Common myeloid progenitor, CD34-positive (primary cell): ENCODE results near the gene SNPH.

Source experiments
- CTCF ChIA-PET: fragments of 350-600 bp; sonication (Branson Sonifier 250); formaldehyde crosslinking; loops from one replicate; lab custom pipeline; 2021; ENCODE audit warnings: antibody characterized with exemption; lab: Charles Lee
- POLR2A ChIA-PET: fragments of 350-600 bp; sonication (Branson Sonifier 250); formaldehyde crosslinking; loops from one replicate; lab custom pipeline; 2021; ENCODE audit warnings: antibody characterized with exemption; lab: Charles Lee
- DNase-seq, 3 donors: peaks; one replicate each; pipeline versions ENCODE4 v3.0.0 to v3.0.0-alpha.2; 2013
- H3K27ac ChIP-seq, 2 experiments: 1 replicate in 1 of 2; 2 replicates in 1 of 2; pipeline ENCODE4 v1.7.0; 2013; ENCODE audit warnings: inconsistent platforms in 2 of 2, low read length in 2 of 2, mild to moderate bottlenecking in 2 of 2, low read depth in 1 of 2, moderate library complexity in 1 of 2; ENCODE audit not compliant: severe bottlenecking in 2 of 2, insufficient read depth in 1 of 2, poor library complexity in 1 of 2
- H3K27me3 ChIP-seq, 5 experiments: replicated peaks in 2 of 5; 1 replicate in 3 of 5; 2 replicates in 2 of 5; pipeline versions ENCODE4 v1.6.1 to v1.7.0; 2013; ENCODE audit warnings: low read length in 4 of 5, mild to moderate bottlenecking in 2 of 5, moderate library complexity in 2 of 5, inconsistent platforms in 1 of 5; ENCODE audit not compliant: insufficient read depth in 5 of 5, control insufficient read depth in 4 of 5
- H3K36me3 ChIP-seq, 4 experiments: 1 replicate in 2 of 4; 2 replicates in 2 of 4; pipeline versions ENCODE4 v1.6.1 to v1.7.0; 2013; ENCODE audit warnings: low read length in 3 of 4, control low read depth in 1 of 4, mild to moderate bottlenecking in 1 of 4; ENCODE audit not compliant: control insufficient read depth in 4 of 4, insufficient read depth in 4 of 4
- H3K4me1 ChIP-seq, 4 experiments: 1 replicate in 3 of 4; 2 replicates in 1 of 4; pipeline versions ENCODE4 v1.6.1 to v1.7.1; 2013; ENCODE audit warnings: low read length in 3 of 4, mild to moderate bottlenecking in 3 of 4, control low read depth in 1 of 4, inconsistent platforms in 1 of 4, moderate library complexity in 1 of 4; ENCODE audit not compliant: control insufficient read depth in 4 of 4, insufficient read depth in 4 of 4; ENCODE audit errors: control extremely low read depth in 1 of 4
- H3K4me3 ChIP-seq, 7 experiments: 1 replicate in 4 of 7; 2 replicates in 3 of 7; pipeline versions ENCODE4 v1.5.1 to v1.7.0; 2013; ENCODE audit warnings: mild to moderate bottlenecking in 7 of 7, low read length in 6 of 7, moderate library complexity in 6 of 7, inconsistent platforms in 2 of 7, low read depth in 2 of 7, control low read depth in 1 of 7; ENCODE audit not compliant: insufficient read depth in 4 of 7, control insufficient read depth in 1 of 7; ENCODE audit errors: extremely low read depth in 1 of 7
- H3K9me3 ChIP-seq, 5 experiments: 1 replicate in 4 of 5; 2 replicates in 1 of 5; pipeline versions ENCODE4 v1.6.1 to v1.7.1; 2013; ENCODE audit warnings: low read length in 4 of 5, mild to moderate bottlenecking in 2 of 5, inconsistent platforms in 1 of 5, low read depth in 1 of 5, moderate library complexity in 1 of 5; ENCODE audit not compliant: control insufficient read depth in 4 of 5, insufficient read depth in 2 of 5; ENCODE audit errors: control extremely low read depth in 1 of 5
- WGBS: methylation state at CpG from one replicate; pipeline ENCODE4 v1.1.5; 2013; ENCODE audit not compliant: insufficient coverage; 5-methylcytosine and 5-hydroxymethylcytosine counted together

The SNPH gene

GRCh38 chr20:1312308-1312707, 46.2 kb downstream of the SNPH start:
- no peak overlapping the region for H3K4me3 ChIP-seq
- H3K27me3 ChIP-seq = no peaks in the 10 kb centered on the region
- ChIA-PET CTCF (interaction anchor here (0.6 to 2.5 kb wide), 17 partner anchors 10 to 486 kb away, joined by 3 to 37 read pairs (median 4); partner anchors contain the start of gene SNPH), POLR2A (no interaction called here)
- H3K36me3 ChIP-seq = no peaks in the 10 kb centered on the region
- 87% methylated on average over 13 of the region's 20 CpGs for WGBS
- no peak overlapping the region for H3K27ac ChIP-seq
- no peak for DNase-seq
- H3K4me1 ChIP-seq = peaks cover 0 to 8% (median 4%) of the 10 kb centered on the region in 4 experiments
- H3K9me3 ChIP-seq = no peaks in the 10 kb centered on the region

GRCh38 chr20:1312904-1313235, 46.8 kb downstream of the SNPH start:
- ChIA-PET POLR2A (no interaction called here), CTCF (interaction anchor here (0.9 to 2.5 kb wide), 19 partner anchors 8 to 486 kb away, joined by 3 to 37 read pairs (median 4); partner anchors contain the start of gene SNPH)
- Histone ChIP-seq H3K4me1 (peaks cover 0 to 14% (median 4%) of the 10 kb centered on the region in 4 experiments), H3K27ac (no peak overlapping the region), H3K9me3 (no peaks in the 10 kb centered on the region), H3K27me3 (no peaks in the 10 kb centered on the region), H3K36me3 (no peaks in the 10 kb centered on the region), H3K4me3 (no peak overlapping the region)
- 94% methylated on average over 16 of the region's 16 CpGs for WGBS
- no peak for DNase-seq

- no peaks in the 10 kb centered on the region for H3K36me3 ChIP-seq
- 45% methylated on average over 26 of the region's 38 CpGs for WGBS
- H3K4me3 ChIP-seq = peak overlapping the region in 1 of 7 experiments; percentile 40
- CTCF ChIA-PET = interaction anchor here (0.9 to 2.5 kb wide), 17 partner anchors 9 to 485 kb away, joined by 3 to 37 read pairs (median 4); partner anchors contain the start of gene SNPH
- no peaks in the 10 kb centered on the region for H3K9me3 ChIP-seq
- H3K27me3 ChIP-seq = no peaks in the 10 kb centered on the region
- H3K27ac ChIP-seq = no peak overlapping the region
- POLR2A ChIA-PET = no interaction called here
- peaks cover 0 to 16% (median 4%) of the 10 kb centered on the region in 4 experiments for H3K4me1 ChIP-seq
- DNase-seq = peak; percentile 54 to 58 (median 57)
Observed at GRCh38 chr20:1313236-1313964, 47.3 kb downstream of the SNPH start.

- WGBS = 100% methylated on average over 3 of the region's 5 CpGs
- H3K4me3 ChIP-seq = no peak overlapping the region
- H3K4me1 ChIP-seq = peaks cover 0 to 16% (median 4%) of the 10 kb centered on the region in 4 experiments
- ChIA-PET POLR2A (no interaction called here), CTCF (interaction anchor here (0.8 to 6.8 kb wide), 7 partner anchors 9 to 188 kb away, joined by 3 to 57 read pairs (median 4); no protein-coding TSS in a partner anchor)
- no peaks in the 10 kb centered on the region for H3K36me3 ChIP-seq
- no peaks in the 10 kb centered on the region for H3K9me3 ChIP-seq
- H3K27ac ChIP-seq = no peak overlapping the region
- DNase-seq = no peak
- H3K27me3 ChIP-seq = no peaks in the 10 kb centered on the region
Observed at GRCh38 chr20:1315804-1316203, 49.7 kb downstream of the SNPH start.

GRCh38 chr20:1317545-1318255, 51.6 kb downstream of the SNPH start:
- CTCF ChIA-PET = interaction anchor here (1.2 to 6.8 kb wide), 3 partner anchors 18 to 187 kb away, joined by 3 to 57 read pairs (median 5); no protein-coding TSS in a partner anchor
- no peaks in the 10 kb centered on the region for H3K36me3 ChIP-seq
- POLR2A ChIA-PET = no interaction called here
- 54% methylated on average over 12 of the region's 12 CpGs for WGBS
- no peaks in the 10 kb centered on the region for H3K9me3 ChIP-seq
- H3K27me3 ChIP-seq = no peaks in the 10 kb centered on the region
- H3K4me3 ChIP-seq = peak overlapping the region in 2 of 7 experiments; percentile 49 to 57
- H3K4me1 ChIP-seq = peaks cover 0 to 23% (median 7%) of the 10 kb centered on the region in 4 experiments
- no peak overlapping the region for H3K27ac ChIP-seq
- no peak for DNase-seq

GRCh38 chr20:1319051-1319450, 53.0 kb downstream of the SNPH start:
- no peaks in the 10 kb centered on the region for H3K36me3 ChIP-seq
- DNase-seq = no peak
- no peak overlapping the region for H3K27ac ChIP-seq
- H3K4me3 ChIP-seq = no peak overlapping the region
- ChIA-PET CTCF (interaction anchor here (6.8 kb wide), 1 partner anchor 119 kb away, joined by 57 read pairs; no protein-coding TSS in a partner anchor), POLR2A (interaction anchor here (0.5 kb wide), 1 partner anchor 120 kb away, joined by 3 read pairs; no protein-coding TSS in a partner anchor)
- no peaks in the 10 kb centered on the region for H3K27me3 ChIP-seq
- peaks cover 0 to 27% (median 10%) of the 10 kb centered on the region in 4 experiments for H3K4me1 ChIP-seq
- 68% methylated on average over 2 of the region's 4 CpGs for WGBS
- no peaks in the 10 kb centered on the region for H3K9me3 ChIP-seq
